ENCODE data around the gene MIP.

The MIP gene

GRCh38 chr12:56479625-56480024 is 25.2 kb upstream of the MIP start:
- TF ChIP-seq, protein P1, sequence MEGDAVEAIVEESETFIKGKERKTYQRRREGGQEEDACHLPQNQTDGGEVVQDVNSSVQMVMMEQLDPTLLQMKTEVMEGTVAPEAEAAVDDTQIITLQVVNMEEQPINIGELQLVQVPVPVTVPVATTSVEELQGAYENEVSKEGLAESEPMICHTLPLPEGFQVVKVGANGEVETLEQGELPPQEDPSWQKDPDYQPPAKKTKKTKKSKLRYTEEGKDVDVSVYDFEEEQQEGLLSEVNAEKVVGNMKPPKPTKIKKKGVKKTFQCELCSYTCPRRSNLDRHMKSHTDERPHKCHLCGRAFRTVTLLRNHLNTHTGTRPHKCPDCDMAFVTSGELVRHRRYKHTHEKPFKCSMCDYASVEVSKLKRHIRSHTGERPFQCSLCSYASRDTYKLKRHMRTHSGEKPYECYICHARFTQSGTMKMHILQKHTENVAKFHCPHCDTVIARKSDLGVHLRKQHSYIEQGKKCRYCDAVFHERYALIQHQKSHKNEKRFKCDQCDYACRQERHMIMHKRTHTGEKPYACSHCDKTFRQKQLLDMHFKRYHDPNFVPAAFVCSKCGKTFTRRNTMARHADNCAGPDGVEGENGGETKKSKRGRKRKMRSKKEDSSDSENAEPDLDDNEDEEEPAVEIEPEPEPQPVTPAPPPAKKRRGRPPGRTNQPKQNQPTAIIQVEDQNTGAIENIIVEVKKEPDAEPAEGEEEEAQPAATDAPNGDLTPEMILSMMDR (IDR thresholded peaks at IDR 0.05; ENCODE audit: insufficient read depth, low read length, poor library complexity, severe bottlenecking), result no peak
- no peak for TF ChIP-seq EZH2phosphoT487 (conservative IDR thresholded peaks at IDR 0.05; ENCODE audit: low read length)
- no peaks in the 10 kb centered on the region for H3K9me2 ChIP-seq (replicated peaks; ENCODE audit: insufficient read depth, low read length)
- no peaks in the 10 kb centered on the region for H3K9me3 ChIP-seq (ENCODE audit: insufficient read depth, low read length)
- no peak overlapping the region for H2AFZ ChIP-seq (ENCODE audit: low read depth, low read length, severe bottlenecking)
- H3K27ac ChIP-seq (ENCODE audit: low read depth, low read length), result no peak overlapping the region
- no peaks in the 10 kb centered on the region for H3K27me3 ChIP-seq (ENCODE audit: low read length)
- H3K9ac ChIP-seq (ENCODE audit: low read length), result no peak overlapping the region
- no peaks in the 10 kb centered on the region for H3F3A ChIP-seq (ENCODE audit: insufficient read depth)
- H3K4me3 ChIP-seq (ENCODE audit: insufficient read depth, low read length, poor library complexity, severe bottlenecking), result no peak overlapping the region
- H3K36me3 ChIP-seq (ENCODE audit: low read length), result no peaks in the 10 kb centered on the region
- H4K20me1 ChIP-seq (ENCODE audit: low read depth, low read length), result no peaks in the 10 kb centered on the region
- H3K79me2 ChIP-seq (ENCODE audit: insufficient read depth, low read length), result no peaks in the 10 kb centered on the region
- H3K4me2 ChIP-seq (ENCODE audit: low read depth, low read length, poor library complexity, severe bottlenecking), result no peak overlapping the region

- Histone ChIP-seq H3K27ac (ENCODE audit: low read depth, low read length) (no peak overlapping the region), H3K9me3 (ENCODE audit: insufficient read depth, low read length) (no peaks in the 10 kb centered on the region), H3K9ac (ENCODE audit: low read length) (no peak overlapping the region)
These were observed 23.2 kb upstream of the MIP start for GRCh38 chr12:56477521-56478225.

DNA sequence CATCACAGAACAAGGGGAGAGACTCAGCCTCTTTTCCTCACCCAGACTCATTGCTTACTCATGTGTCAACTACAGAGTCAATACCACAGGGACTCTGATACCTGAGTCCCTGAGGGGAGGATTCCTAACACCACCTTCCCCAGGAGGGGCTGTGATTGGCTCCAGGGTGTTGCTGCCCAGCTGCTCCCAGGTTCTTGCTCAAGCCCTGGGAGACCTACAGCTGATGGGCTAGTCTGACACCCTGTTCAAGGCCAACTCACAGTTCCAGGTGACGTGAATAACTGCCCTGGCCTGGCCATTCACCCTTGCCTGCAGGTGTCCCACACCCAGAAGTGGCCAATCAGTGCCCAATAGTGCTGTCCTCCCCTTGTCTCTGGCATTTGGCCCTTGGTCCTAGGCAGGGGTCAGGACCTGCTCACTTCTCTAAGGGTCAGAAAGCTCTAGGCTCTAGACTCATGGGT is 22.5 kb upstream of the MIP start:
- Histone ChIP-seq H3K9ac (ENCODE audit: low read length) (no peak overlapping the region), H3K27ac (ENCODE audit: low read depth, low read length) (no peak overlapping the region), H3K9me3 (ENCODE audit: insufficient read depth, low read length) (no peaks in the 10 kb centered on the region), H3K79me2 (ENCODE audit: insufficient read depth, low read length) (no peaks in the 10 kb centered on the region; the same call in 1 of the 2 replicates), H3K9me2 (replicated peaks; ENCODE audit: insufficient read depth, low read length) (no peaks in the 10 kb centered on the region), H3F3A (ENCODE audit: insufficient read depth) (peaks cover 4% of the 10 kb centered on the region; the same call in 1 of the 2 replicates), H3K36me3 (ENCODE audit: low read length) (no peaks in the 10 kb centered on the region), H3K4me2 (ENCODE audit: low read depth, low read length, poor library complexity, severe bottlenecking) (no peak overlapping the region), H3K27me3 (ENCODE audit: low read length) (no peaks in the 10 kb centered on the region), H4K20me1 (ENCODE audit: low read depth, low read length) (no peaks in the 10 kb centered on the region), H3K4me3 (ENCODE audit: insufficient read depth, low read length, poor library complexity, severe bottlenecking) (no peak overlapping the region), H2AFZ (ENCODE audit: low read depth, low read length, severe bottlenecking) (no peak overlapping the region)
- no peak for TF ChIP-seq EZH2phosphoT487 (conservative IDR thresholded peaks at IDR 0.05; ENCODE audit: low read length)
- TF ChIP-seq, protein P1 (IDR thresholded peaks at IDR 0.05; ENCODE audit: insufficient read depth, low read length, poor library complexity, severe bottlenecking), result no peak

More at GRCh38 chr12:56477521-56478225, 23.2 kb upstream of the MIP start:
- Histone ChIP-seq H4K20me1 (ENCODE audit: low read depth, low read length) (no peaks in the 10 kb centered on the region), H2AFZ (ENCODE audit: low read depth, low read length, severe bottlenecking) (no peak overlapping the region), H3K9me2 (replicated peaks; ENCODE audit: insufficient read depth, low read length) (no peaks in the 10 kb centered on the region), H3K79me2 (ENCODE audit: insufficient read depth, low read length) (no peaks in the 10 kb centered on the region), H3F3A (ENCODE audit: insufficient read depth) (peaks cover 4% of the 10 kb centered on the region; the same call in 1 of the 2 replicates), H3K4me3 (ENCODE audit: insufficient read depth, low read length, poor library complexity, severe bottlenecking) (no peak overlapping the region), H3K36me3 (ENCODE audit: low read length) (no peaks in the 10 kb centered on the region), H3K27me3 (ENCODE audit: low read length) (no peaks in the 10 kb centered on the region), H3K4me2 (ENCODE audit: low read depth, low read length, poor library complexity, severe bottlenecking) (no peak overlapping the region)
- TF ChIP-seq EZH2phosphoT487 (conservative IDR thresholded peaks at IDR 0.05; ENCODE audit: low read length), result no peak
- TF ChIP-seq, protein P1 (IDR thresholded peaks at IDR 0.05; ENCODE audit: insufficient read depth, low read length, poor library complexity, severe bottlenecking), result no peak

All from SU-DHL-6 (cell line).